Measurements from ENCODE around the gene THAP3.

The THAP3 gene

GRCh38 chr1:6623269-6623965 is 1.3 kb upstream of the THAP3 start:
- no peak for TF ChIP-seq CTCF (IDR thresholded peaks at IDR 0.05; ENCODE audit: low read depth, low read length)
- no peak for DNase-seq (ENCODE audit: low read depth in 2 of 2)
- H3K4me3 ChIP-seq (replicated peaks in 1 of 2; ENCODE audit: low read depth in 2 of 2, low read length in 2 of 2), result no peak overlapping the region

GRCh38 chr1:6625584-6626149 is 999 bp downstream of the THAP3 start:
- peak overlapping the region; percentile 69 to 73 for H3K4me3 ChIP-seq (replicated peaks in 1 of 2; ENCODE audit: low read depth in 2 of 2, low read length in 2 of 2)
- DNase-seq (ENCODE audit: low read depth in 2 of 2), result peak; percentile 50 to 81
- TF ChIP-seq CTCF (IDR thresholded peaks at IDR 0.05; ENCODE audit: low read depth, low read length), result no peak

GRCh38 chr1:6627031-6627430 is 2.4 kb downstream of the THAP3 start:
- DNase-seq (ENCODE audit: low read depth in 2 of 2), result no peak
- no peak overlapping the region for H3K4me3 ChIP-seq (replicated peaks in 1 of 2; ENCODE audit: low read depth in 2 of 2, low read length in 2 of 2)
- no peak for TF ChIP-seq CTCF (IDR thresholded peaks at IDR 0.05; ENCODE audit: low read depth, low read length)

GRCh38 chr1:6627841-6628545 is 3.3 kb downstream of the THAP3 start:
- no peak for DNase-seq (ENCODE audit: low read depth in 2 of 2)
- no peak overlapping the region for H3K4me3 ChIP-seq (replicated peaks in 1 of 2; ENCODE audit: low read depth in 2 of 2, low read length in 2 of 2)
- no peak for TF ChIP-seq CTCF (IDR thresholded peaks at IDR 0.05; ENCODE audit: low read depth, low read length)

- no peak overlapping the region for H3K4me3 ChIP-seq (replicated peaks in 1 of 2; ENCODE audit: low read depth in 2 of 2, low read length in 2 of 2)
- no peak for DNase-seq (ENCODE audit: low read depth in 2 of 2)
- TF ChIP-seq CTCF (IDR thresholded peaks at IDR 0.05; ENCODE audit: low read depth, low read length), result no peak
Observed at GRCh38 chr1:6628971-6629479, 4.4 kb downstream of the THAP3 start.

- DNase-seq (ENCODE audit: low read depth in 2 of 2), result no peak
- H3K4me3 ChIP-seq (replicated peaks in 1 of 2; ENCODE audit: low read depth in 2 of 2, low read length in 2 of 2), result no peak overlapping the region
- no peak for TF ChIP-seq CTCF (IDR thresholded peaks at IDR 0.05; ENCODE audit: low read depth, low read length)
Observed at GRCh38 chr1:6630027-6630426, 5.4 kb downstream of the THAP3 start.
